ENCODE measurements around the gene TRIM27.

The TRIM27 gene

DNA sequence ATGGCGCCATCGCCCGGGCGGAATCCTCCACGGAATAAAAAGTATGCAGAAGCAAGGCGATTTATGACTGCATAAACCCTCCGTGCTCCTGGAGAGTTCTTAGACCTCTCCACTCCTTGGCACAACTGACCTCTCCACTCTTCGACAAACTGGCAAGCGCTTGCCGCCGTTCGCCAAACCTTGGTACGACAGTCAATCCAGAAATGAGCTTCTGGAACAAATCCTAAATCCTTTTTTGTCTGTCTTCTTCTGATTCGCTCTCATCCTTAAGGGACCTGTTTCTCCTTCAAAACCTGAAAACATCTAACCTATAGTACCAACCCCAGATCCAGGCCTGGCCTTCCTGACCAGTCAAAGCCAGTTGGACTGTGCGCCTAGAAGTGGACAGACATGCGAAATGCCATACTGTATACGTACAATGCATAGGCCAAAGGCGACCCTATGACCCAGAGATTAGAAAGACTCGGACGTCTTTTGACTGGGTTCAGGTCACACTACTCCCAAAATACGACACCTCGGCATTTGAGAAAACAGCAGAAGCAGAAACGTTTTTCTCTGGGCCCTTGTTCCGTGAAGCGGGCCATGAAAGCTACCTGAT is 59.4 kb downstream of the TRIM27 start:
- TF ChIP-seq TCF4 (CRISPR knock-in tag; IDR thresholded peaks at IDR 0.05; ENCODE audit: borderline replicate concordance) (no peak), GLIS3 (CRISPR knock-in tag; IDR thresholded peaks at IDR 0.05) (no peak), ESRRG (CRISPR knock-in tag; IDR thresholded peaks at IDR 0.05) (no peak), TOX (CRISPR knock-in tag; IDR thresholded peaks at IDR 0.05; ENCODE audit: borderline replicate concordance) (no peak), ARNTL (CRISPR knock-in tag; IDR thresholded peaks at IDR 0.05; ENCODE audit: borderline replicate concordance, low read depth) (no peak), ZNF70 (CRISPR knock-in tag; IDR thresholded peaks at IDR 0.05) (no peak), RARB (CRISPR knock-in tag; IDR thresholded peaks at IDR 0.05) (no peak), CSDC2 (CRISPR knock-in tag; IDR thresholded peaks at IDR 0.05) (no peak), ZNF8 (CRISPR knock-in tag; IDR thresholded peaks at IDR 0.05) (no peak), ISL1 (CRISPR knock-in tag; IDR thresholded peaks at IDR 0.05) (no peak), SNAI2 (CRISPR knock-in tag; IDR thresholded peaks at IDR 0.05) (no peak)
- TF ChIP-seq, protein P1, sequence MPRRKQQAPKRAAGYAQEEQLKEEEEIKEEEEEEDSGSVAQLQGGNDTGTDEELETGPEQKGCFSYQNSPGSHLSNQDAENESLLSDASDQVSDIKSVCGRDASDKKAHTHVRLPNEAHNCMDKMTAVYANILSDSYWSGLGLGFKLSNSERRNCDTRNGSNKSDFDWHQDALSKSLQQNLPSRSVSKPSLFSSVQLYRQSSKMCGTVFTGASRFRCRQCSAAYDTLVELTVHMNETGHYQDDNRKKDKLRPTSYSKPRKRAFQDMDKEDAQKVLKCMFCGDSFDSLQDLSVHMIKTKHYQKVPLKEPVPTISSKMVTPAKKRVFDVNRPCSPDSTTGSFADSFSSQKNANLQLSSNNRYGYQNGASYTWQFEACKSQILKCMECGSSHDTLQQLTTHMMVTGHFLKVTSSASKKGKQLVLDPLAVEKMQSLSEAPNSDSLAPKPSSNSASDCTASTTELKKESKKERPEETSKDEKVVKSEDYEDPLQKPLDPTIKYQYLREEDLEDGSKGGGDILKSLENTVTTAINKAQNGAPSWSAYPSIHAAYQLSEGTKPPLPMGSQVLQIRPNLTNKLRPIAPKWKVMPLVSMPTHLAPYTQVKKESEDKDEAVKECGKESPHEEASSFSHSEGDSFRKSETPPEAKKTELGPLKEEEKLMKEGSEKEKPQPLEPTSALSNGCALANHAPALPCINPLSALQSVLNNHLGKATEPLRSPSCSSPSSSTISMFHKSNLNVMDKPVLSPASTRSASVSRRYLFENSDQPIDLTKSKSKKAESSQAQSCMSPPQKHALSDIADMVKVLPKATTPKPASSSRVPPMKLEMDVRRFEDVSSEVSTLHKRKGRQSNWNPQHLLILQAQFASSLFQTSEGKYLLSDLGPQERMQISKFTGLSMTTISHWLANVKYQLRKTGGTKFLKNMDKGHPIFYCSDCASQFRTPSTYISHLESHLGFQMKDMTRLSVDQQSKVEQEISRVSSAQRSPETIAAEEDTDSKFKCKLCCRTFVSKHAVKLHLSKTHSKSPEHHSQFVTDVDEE (CRISPR knock-in tag; IDR thresholded peaks at IDR 0.05): no peak
- TF ChIP-seq, protein P2, sequence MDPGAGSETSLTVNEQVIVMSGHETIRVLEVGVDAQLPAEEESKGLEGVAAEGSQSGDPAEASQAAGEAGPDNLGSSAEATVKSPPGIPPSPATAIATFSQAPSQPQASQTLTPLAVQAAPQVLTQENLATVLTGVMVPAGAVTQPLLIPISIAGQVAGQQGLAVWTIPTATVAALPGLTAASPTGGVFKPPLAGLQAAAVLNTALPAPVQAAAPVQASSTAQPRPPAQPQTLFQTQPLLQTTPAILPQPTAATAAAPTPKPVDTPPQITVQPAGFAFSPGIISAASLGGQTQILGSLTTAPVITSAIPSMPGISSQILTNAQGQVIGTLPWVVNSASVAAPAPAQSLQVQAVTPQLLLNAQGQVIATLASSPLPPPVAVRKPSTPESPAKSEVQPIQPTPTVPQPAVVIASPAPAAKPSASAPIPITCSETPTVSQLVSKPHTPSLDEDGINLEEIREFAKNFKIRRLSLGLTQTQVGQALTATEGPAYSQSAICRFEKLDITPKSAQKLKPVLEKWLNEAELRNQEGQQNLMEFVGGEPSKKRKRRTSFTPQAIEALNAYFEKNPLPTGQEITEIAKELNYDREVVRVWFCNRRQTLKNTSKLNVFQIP (CRISPR knock-in tag; IDR thresholded peaks at IDR 0.05; ENCODE audit: borderline replicate concordance, low read depth): no peak
- TF ChIP-seq, protein P3, sequence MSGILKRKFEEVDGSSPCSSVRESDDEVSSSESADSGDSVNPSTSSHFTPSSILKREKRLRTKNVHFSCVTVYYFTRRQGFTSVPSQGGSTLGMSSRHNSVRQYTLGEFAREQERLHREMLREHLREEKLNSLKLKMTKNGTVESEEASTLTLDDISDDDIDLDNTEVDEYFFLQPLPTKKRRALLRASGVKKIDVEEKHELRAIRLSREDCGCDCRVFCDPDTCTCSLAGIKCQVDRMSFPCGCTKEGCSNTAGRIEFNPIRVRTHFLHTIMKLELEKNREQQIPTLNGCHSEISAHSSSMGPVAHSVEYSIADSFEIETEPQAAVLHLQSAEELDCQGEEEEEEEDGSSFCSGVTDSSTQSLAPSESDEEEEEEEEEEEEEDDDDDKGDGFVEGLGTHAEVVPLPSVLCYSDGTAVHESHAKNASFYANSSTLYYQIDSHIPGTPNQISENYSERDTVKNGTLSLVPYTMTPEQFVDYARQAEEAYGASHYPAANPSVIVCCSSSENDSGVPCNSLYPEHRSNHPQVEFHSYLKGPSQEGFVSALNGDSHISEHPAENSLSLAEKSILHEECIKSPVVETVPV (CRISPR knock-in tag; IDR thresholded peaks at IDR 0.05): no peak
- TF ChIP-seq, protein P4, sequence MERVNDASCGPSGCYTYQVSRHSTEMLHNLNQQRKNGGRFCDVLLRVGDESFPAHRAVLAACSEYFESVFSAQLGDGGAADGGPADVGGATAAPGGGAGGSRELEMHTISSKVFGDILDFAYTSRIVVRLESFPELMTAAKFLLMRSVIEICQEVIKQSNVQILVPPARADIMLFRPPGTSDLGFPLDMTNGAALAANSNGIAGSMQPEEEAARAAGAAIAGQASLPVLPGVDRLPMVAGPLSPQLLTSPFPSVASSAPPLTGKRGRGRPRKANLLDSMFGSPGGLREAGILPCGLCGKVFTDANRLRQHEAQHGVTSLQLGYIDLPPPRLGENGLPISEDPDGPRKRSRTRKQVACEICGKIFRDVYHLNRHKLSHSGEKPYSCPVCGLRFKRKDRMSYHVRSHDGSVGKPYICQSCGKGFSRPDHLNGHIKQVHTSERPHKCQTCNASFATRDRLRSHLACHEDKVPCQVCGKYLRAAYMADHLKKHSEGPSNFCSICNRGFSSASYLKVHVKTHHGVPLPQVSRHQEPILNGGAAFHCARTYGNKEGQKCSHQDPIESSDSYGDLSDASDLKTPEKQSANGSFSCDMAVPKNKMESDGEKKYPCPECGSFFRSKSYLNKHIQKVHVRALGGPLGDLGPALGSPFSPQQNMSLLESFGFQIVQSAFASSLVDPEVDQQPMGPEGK (CRISPR knock-in tag; IDR thresholded peaks at IDR 0.05; ENCODE audit: borderline replicate concordance): no peak
- no peak for ATAC-seq

DNA sequence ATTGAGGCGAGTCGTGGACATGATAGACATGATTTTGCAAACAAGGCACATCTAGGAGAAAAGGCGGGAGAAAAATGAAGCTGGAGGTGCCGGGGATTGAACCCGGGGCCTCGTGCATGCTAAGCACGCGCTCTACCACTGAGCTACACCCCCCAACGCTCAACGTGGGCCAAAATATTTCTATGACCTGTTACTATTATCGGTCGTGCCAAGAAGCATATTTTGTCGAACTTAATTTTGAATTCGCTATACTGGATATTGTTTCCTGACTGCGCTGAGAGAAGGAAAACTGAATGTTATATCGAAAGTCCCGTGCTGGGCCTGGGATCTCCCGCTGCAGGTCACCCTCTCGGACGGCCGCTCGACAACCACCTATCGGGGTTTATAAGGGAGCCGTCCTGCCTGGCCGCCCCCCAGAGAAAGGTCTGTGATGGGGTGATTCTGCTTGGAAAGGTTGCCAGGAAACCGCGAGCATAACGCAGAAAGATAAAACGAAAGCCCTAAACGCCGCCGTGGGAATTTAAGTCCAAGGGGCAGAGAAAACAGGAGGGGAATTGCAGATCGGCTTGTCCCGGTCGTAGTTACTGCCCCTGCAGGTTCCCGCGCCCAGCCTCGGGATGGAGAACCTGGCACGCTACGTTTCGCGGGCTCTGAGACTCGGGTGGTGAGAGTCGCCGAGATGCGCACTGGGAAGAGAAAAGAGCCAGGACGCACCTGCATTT is 60.0 kb downstream of the TRIM27 start:
- peak; percentile 61 for ATAC-seq
- TF ChIP-seq PPARA (CRISPR knock-in tag; IDR thresholded peaks at IDR 0.05; ENCODE audit: borderline replicate concordance) (no peak), ZNF70 (CRISPR knock-in tag; IDR thresholded peaks at IDR 0.05) (peak; percentile 93)

DNA sequence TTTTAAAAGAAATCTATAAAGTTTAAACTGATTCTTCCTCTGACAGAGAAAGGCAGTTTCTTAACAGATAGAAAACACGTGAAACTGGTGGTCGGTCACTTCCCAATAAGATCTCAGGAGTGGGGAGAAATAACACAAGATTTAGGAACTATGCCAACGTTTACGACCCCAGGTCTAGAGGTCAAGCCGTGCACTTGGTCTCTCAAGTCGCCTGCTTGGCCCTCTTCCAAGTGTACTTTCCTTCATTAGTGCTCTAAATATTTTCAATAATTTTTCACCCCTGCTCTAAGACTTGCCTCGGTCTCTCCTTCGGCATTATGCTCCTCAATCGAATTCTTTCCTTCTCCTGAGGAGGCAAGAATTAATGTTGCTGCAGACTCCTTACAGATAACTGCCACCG is 61.7 kb downstream of the TRIM27 start:
- no peak for ATAC-seq
- TF ChIP-seq, protein P5, sequence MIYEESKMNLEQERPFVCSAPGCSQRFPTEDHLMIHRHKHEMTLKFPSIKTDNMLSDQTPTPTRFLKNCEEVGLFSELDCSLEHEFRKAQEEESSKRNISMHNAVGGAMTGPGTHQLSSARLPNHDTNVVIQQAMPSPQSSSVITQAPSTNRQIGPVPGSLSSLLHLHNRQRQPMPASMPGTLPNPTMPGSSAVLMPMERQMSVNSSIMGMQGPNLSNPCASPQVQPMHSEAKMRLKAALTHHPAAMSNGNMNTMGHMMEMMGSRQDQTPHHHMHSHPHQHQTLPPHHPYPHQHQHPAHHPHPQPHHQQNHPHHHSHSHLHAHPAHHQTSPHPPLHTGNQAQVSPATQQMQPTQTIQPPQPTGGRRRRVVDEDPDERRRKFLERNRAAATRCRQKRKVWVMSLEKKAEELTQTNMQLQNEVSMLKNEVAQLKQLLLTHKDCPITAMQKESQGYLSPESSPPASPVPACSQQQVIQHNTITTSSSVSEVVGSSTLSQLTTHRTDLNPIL (CRISPR knock-in tag; IDR thresholded peaks at IDR 0.05; ENCODE audit: low read depth): no peak
- TF ChIP-seq, protein P2 (CRISPR knock-in tag; IDR thresholded peaks at IDR 0.05; ENCODE audit: borderline replicate concordance, low read depth): no peak
- TF ChIP-seq OSR1 (CRISPR knock-in tag; IDR thresholded peaks at IDR 0.05) (no peak), ZFP30 (CRISPR knock-in tag; IDR thresholded peaks at IDR 0.05) (no peak), RARB (CRISPR knock-in tag; IDR thresholded peaks at IDR 0.05) (no peak), BACH2 (CRISPR knock-in tag; IDR thresholded peaks at IDR 0.05; ENCODE audit: borderline replicate concordance) (no peak), ZC3H10 (CRISPR knock-in tag; IDR thresholded peaks at IDR 0.05) (no peak), ISL1 (CRISPR knock-in tag; IDR thresholded peaks at IDR 0.05) (no peak), CSDC2 (CRISPR knock-in tag; IDR thresholded peaks at IDR 0.05) (no peak), GLIS3 (CRISPR knock-in tag; IDR thresholded peaks at IDR 0.05) (no peak)
- TF ChIP-seq, protein P1 (CRISPR knock-in tag; IDR thresholded peaks at IDR 0.05): no peak
- TF ChIP-seq, protein P3 (CRISPR knock-in tag; IDR thresholded peaks at IDR 0.05): no peak
